Measurements from ENCODE around the gene TNFAIP8L2. TPM values are rescaled to one million over a fixed set of nuclear protein-coding genes. Genes with fewer than 3 reads are reported as not detected.

Gene TNFAIP8L2
- polyA plus RNA-seq, 2 of the 4 experiments (the other 2 are of a cell fraction): not detected

- ChIA-PET POLR2A (no interaction called here), CTCF (interaction anchor here (1.0 to 4.6 kb wide), 4 partner anchors 10 to 57 kb away, joined by 3 to 37 read pairs (median 4); partner anchors contain the start of gene TNFAIP8L2)
- H3K4me1 ChIP-seq: peaks cover 10% of the 10 kb centered on the region; the same call in 2 of the 3 replicates
- 81% methylated on average over 7 of the region's 7 CpGs for WGBS (ENCODE audit: missing lambda C conversion rate)
- TF ChIP-seq CHD4 (IDR thresholded peaks at IDR 0.05; ENCODE audit: borderline replicate concordance): no peak
- TF ChIP-seq, protein P1, sequence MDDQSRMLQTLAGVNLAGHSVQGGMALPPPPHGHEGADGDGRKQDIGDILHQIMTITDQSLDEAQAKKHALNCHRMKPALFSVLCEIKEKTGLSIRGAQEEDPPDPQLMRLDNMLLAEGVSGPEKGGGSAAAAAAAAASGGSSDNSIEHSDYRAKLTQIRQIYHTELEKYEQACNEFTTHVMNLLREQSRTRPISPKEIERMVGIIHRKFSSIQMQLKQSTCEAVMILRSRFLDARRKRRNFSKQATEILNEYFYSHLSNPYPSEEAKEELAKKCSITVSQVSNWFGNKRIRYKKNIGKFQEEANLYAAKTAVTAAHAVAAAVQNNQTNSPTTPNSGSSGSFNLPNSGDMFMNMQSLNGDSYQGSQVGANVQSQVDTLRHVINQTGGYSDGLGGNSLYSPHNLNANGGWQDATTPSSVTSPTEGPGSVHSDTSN (IDR thresholded peaks at IDR 0.05): no peak
- no peak for TF ChIP-seq TFCP2L1 (CRISPR knock-in tag; IDR thresholded peaks at IDR 0.05)
- no peak for TF ChIP-seq MAZ (IDR thresholded peaks at IDR 0.05; ENCODE audit: borderline replicate concordance, low read depth, low read length)
- TF ChIP-seq HDAC2 (IDR thresholded peaks at IDR 0.05): no peak
- no peak for TF ChIP-seq MAX (IDR thresholded peaks at IDR 0.05)
- no peak for TF ChIP-seq MAFK (IDR thresholded peaks at IDR 0.05; ENCODE audit: partially characterized antibody)
- TF ChIP-seq RFX5 (IDR thresholded peaks at IDR 0.05): no peak
- no peak for TF ChIP-seq NPAS2 (CRISPR knock-in tag; IDR thresholded peaks at IDR 0.05; ENCODE audit: borderline replicate concordance)
- TF ChIP-seq FOSB (CRISPR knock-in tag; IDR thresholded peaks at IDR 0.05): no peak
- no peak for TF ChIP-seq PHF8 (IDR thresholded peaks at IDR 0.05; ENCODE audit: borderline replicate concordance, low read depth)
- TF ChIP-seq EHMT2 (IDR thresholded peaks at IDR 0.05; ENCODE audit: low read depth): no peak
- no peak for TF ChIP-seq ESRRA (IDR thresholded peaks at IDR 0.05; ENCODE audit: borderline replicate concordance, low read length)
- TF ChIP-seq HOXA7 (CRISPR knock-in tag; IDR thresholded peaks at IDR 0.05): no peak
- TF ChIP-seq TP53 (CRISPR knock-in tag; IDR thresholded peaks at IDR 0.05): no peak
- TF ChIP-seq GATA3 (IDR thresholded peaks at IDR 0.05; ENCODE audit: borderline replicate concordance): no peak
- no peak for TF ChIP-seq RAD21 (conservative IDR thresholded peaks at IDR 0.05 in 1 of 2, IDR thresholded peaks at IDR 0.05 in 1 of 2)
- H3K27ac ChIP-seq: no peak overlapping the region
- no peak overlapping the region for H3K4me3 ChIP-seq
- FAIRE-seq (no peak), ATAC-seq (no peak), DNase-seq (ENCODE audit: low read depth in 1 of 2, low spot score in 1 of 2) (no peak)
- H3K9me3 ChIP-seq: no peaks in the 10 kb centered on the region
- H3K4me2 ChIP-seq: no peak overlapping the region
Observed at GRCh38 chr1:151143057-151143435, 13.4 kb upstream of the TNFAIP8L2 start.

GRCh38 chr1:151143986-151144385 is 12.5 kb upstream of the TNFAIP8L2 start:
- Histone ChIP-seq H3K9me3 (no peaks in the 10 kb centered on the region), H3K4me1 (peaks cover 10% of the 10 kb centered on the region; the same call in 2 of the 3 replicates), H3K4me2 (no peak overlapping the region), H3K27ac (no peak overlapping the region), H3K4me3 (no peak overlapping the region)
- WGBS (ENCODE audit: missing lambda C conversion rate): 76% methylated on average over 5 of the region's 5 CpGs
- ChIA-PET POLR2A (no interaction called here), CTCF (interaction anchor here (0.7 to 4.6 kb wide), 5 partner anchors 9 to 57 kb away, joined by 4 to 37 read pairs (median 4); partner anchors contain the start of gene TNFAIP8L2)
- TF ChIP-seq KDM5A (IDR thresholded peaks at IDR 0.05) (no peak), ZC3H11A (IDR thresholded peaks at IDR 0.05) (no peak)
- TF ChIP-seq, protein P2, sequence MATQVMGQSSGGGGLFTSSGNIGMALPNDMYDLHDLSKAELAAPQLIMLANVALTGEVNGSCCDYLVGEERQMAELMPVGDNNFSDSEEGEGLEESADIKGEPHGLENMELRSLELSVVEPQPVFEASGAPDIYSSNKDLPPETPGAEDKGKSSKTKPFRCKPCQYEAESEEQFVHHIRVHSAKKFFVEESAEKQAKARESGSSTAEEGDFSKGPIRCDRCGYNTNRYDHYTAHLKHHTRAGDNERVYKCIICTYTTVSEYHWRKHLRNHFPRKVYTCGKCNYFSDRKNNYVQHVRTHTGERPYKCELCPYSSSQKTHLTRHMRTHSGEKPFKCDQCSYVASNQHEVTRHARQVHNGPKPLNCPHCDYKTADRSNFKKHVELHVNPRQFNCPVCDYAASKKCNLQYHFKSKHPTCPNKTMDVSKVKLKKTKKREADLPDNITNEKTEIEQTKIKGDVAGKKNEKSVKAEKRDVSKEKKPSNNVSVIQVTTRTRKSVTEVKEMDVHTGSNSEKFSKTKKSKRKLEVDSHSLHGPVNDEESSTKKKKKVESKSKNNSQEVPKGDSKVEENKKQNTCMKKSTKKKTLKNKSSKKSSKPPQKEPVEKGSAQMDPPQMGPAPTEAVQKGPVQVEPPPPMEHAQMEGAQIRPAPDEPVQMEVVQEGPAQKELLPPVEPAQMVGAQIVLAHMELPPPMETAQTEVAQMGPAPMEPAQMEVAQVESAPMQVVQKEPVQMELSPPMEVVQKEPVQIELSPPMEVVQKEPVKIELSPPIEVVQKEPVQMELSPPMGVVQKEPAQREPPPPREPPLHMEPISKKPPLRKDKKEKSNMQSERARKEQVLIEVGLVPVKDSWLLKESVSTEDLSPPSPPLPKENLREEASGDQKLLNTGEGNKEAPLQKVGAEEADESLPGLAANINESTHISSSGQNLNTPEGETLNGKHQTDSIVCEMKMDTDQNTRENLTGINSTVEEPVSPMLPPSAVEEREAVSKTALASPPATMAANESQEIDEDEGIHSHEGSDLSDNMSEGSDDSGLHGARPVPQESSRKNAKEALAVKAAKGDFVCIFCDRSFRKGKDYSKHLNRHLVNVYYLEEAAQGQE (IDR thresholded peaks at IDR 0.05): no peak
- no peak for FAIRE-seq
- ATAC-seq: no peak
- no peak for DNase-seq (ENCODE audit: low read depth in 1 of 2, low spot score in 1 of 2)

Measured in A549 (cell line).